ENCODE data around the gene TDRD7.

Gene TDRD7, protein sequence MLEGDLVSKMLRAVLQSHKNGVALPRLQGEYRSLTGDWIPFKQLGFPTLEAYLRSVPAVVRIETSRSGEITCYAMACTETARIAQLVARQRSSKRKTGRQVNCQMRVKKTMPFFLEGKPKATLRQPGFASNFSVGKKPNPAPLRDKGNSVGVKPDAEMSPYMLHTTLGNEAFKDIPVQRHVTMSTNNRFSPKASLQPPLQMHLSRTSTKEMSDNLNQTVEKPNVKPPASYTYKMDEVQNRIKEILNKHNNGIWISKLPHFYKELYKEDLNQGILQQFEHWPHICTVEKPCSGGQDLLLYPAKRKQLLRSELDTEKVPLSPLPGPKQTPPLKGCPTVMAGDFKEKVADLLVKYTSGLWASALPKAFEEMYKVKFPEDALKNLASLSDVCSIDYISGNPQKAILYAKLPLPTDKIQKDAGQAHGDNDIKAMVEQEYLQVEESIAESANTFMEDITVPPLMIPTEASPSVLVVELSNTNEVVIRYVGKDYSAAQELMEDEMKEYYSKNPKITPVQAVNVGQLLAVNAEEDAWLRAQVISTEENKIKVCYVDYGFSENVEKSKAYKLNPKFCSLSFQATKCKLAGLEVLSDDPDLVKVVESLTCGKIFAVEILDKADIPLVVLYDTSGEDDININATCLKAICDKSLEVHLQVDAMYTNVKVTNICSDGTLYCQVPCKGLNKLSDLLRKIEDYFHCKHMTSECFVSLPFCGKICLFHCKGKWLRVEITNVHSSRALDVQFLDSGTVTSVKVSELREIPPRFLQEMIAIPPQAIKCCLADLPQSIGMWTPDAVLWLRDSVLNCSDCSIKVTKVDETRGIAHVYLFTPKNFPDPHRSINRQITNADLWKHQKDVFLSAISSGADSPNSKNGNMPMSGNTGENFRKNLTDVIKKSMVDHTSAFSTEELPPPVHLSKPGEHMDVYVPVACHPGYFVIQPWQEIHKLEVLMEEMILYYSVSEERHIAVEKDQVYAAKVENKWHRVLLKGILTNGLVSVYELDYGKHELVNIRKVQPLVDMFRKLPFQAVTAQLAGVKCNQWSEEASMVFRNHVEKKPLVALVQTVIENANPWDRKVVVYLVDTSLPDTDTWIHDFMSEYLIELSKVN

DNA sequence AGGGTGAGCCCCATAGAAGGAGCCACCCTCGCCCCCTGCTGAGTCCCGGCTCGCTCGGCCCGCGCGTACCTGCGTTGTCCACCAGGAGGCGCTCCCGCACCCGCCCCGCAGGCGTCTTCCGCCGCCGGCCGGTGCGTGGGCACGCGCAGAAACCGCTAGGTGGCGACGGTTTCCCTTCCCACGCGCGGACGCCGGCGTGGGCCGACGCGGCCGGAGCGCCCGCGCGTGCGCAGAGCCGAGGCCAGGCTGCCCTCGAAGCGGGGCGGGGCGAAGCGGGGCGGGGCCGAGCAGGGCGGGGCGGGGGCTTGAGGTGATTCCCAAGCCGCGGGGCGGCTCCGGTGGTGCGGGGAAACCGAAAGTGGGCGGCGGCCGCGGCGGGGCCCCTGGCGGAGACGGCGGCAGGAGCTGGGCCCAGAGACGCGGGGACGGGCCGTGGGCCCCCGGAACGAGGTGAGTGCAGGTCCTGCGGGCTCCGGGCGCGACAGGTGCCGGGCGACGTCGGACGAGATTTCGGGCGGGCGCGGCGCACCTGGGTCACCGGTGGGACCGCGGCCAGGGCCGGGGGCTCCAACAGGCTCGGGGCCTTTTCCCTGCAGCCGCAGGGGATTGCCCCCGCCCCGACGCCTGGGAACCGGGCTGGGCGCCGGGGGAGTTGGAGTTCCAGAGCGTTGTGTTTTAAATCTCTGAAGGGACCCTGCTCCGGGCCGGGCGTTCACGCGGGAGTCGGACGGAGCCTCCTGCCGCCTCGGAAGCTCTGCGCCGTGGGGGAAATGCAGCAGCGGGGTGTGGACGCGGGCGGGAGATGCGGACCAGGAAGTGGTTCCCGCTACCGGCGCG lies at the start of gene TDRD7:
TDRD7 (plus strand) TSS at position 308 of the 837 bp plus-strand sequence. CDS start 16,370 bp downstream, outside the sequence.
- H3K4me3 ChIP-seq (replicated peaks; ENCODE audit: low read depth, low read length) = peak within 1 kb of the TSS; percentile 84
- no peaks in the 10 kb centered on the region for H3K27me3 ChIP-seq (replicated peaks; ENCODE audit: control insufficient read depth, insufficient read depth, low read length)
- no peaks in the 10 kb centered on the region for H3K36me3 ChIP-seq (ENCODE audit: control insufficient read depth, insufficient read depth, low read length)
- DNase-seq (ENCODE audit: extremely low read depth, insufficient read length) = peak; percentile 89
- TF ChIP-seq, protein P1, sequence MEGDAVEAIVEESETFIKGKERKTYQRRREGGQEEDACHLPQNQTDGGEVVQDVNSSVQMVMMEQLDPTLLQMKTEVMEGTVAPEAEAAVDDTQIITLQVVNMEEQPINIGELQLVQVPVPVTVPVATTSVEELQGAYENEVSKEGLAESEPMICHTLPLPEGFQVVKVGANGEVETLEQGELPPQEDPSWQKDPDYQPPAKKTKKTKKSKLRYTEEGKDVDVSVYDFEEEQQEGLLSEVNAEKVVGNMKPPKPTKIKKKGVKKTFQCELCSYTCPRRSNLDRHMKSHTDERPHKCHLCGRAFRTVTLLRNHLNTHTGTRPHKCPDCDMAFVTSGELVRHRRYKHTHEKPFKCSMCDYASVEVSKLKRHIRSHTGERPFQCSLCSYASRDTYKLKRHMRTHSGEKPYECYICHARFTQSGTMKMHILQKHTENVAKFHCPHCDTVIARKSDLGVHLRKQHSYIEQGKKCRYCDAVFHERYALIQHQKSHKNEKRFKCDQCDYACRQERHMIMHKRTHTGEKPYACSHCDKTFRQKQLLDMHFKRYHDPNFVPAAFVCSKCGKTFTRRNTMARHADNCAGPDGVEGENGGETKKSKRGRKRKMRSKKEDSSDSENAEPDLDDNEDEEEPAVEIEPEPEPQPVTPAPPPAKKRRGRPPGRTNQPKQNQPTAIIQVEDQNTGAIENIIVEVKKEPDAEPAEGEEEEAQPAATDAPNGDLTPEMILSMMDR (IDR thresholded peaks at IDR 0.05; ENCODE audit: insufficient read depth, low read length, poor library complexity, severe bottlenecking) = peak; percentile 90

DNA sequence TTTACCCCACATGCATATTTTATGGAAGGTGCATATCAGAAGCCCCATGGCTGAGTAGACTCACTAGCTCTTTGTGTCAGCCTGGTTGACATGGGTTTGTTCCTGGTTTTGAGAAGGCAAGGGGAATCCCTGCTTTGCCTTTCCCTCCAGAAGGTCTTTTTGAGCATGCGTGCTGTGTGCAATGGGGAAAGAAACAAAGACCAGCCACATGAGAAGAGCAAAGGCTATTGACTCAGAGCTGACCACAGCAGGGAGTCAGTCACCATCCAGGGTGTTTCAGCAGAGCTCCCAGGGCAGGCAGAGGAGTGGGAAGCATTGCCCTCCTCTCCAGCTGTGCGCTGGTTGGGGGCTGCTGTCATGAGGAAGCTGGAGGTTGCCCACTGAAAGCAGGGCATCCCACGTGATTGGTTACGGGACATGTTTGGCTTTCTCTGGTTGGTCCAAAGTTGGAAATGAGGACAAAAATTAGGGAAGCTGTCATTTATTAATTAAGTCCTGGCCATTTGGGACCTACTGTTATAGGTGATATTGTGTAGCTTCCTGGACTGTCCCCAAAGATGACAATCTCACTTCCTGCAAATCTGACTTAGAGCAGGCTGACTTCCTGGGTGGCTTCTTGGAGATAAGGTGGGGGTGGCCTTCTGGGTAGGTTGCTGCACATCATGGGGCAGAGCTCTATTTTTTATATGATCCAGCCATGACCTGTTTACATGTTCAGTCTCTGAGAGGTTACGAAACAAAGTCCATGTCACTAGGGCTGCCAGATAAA lies 48.9 kb upstream of the TDRD7 start:
- Histone ChIP-seq H3K36me3 (ENCODE audit: control insufficient read depth, insufficient read depth, low read length) (no peaks in the 10 kb centered on the region), H3K27me3 (replicated peaks; ENCODE audit: control insufficient read depth, insufficient read depth, low read length) (no peaks in the 10 kb centered on the region), H3K4me3 (replicated peaks; ENCODE audit: low read depth, low read length) (no peak overlapping the region)
- no peak for DNase-seq (ENCODE audit: extremely low read depth, insufficient read length)
- TF ChIP-seq, protein P1 (IDR thresholded peaks at IDR 0.05; ENCODE audit: insufficient read depth, low read length, poor library complexity, severe bottlenecking) = no peak

DNA sequence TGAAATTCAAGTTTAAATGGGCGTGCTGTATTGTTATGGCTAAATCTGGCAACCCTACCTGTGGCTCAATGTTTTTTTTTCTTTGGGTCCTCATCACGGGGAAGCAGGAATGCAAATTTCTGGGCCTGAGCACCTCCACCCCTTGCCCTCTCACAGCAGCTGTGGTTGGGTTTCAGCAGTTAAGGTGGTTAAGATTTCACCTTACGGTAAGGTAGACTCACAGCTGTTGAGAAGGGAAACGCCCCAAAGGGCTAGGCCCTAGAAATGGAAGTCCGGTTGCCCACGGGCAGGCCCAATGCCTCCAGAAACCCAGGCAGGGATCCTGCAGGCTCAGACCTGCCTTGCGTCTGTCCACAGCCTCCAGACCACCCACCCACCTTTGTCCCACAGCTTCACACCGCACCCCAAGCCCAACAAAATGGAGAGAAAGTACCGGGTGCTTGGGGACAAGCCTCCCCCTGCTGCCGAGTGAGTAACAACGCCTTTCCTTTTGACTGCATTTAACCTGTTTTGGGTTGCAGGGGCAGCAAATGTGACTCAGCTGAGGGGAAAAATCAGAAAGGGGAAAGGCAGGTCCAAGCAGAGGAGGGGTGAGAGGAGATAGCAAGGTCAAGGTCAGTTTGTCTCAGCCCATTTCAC lies 48.1 kb upstream of the TDRD7 start:
- TF ChIP-seq, protein P1 (IDR thresholded peaks at IDR 0.05; ENCODE audit: insufficient read depth, low read length, poor library complexity, severe bottlenecking) = peak; percentile 32
- Histone ChIP-seq H3K4me3 (replicated peaks; ENCODE audit: low read depth, low read length) (no peak overlapping the region), H3K36me3 (ENCODE audit: control insufficient read depth, insufficient read depth, low read length) (no peaks in the 10 kb centered on the region), H3K27me3 (replicated peaks; ENCODE audit: control insufficient read depth, insufficient read depth, low read length) (no peaks in the 10 kb centered on the region)
- peak; percentile 63 for DNase-seq (ENCODE audit: extremely low read depth, insufficient read length)

DNA sequence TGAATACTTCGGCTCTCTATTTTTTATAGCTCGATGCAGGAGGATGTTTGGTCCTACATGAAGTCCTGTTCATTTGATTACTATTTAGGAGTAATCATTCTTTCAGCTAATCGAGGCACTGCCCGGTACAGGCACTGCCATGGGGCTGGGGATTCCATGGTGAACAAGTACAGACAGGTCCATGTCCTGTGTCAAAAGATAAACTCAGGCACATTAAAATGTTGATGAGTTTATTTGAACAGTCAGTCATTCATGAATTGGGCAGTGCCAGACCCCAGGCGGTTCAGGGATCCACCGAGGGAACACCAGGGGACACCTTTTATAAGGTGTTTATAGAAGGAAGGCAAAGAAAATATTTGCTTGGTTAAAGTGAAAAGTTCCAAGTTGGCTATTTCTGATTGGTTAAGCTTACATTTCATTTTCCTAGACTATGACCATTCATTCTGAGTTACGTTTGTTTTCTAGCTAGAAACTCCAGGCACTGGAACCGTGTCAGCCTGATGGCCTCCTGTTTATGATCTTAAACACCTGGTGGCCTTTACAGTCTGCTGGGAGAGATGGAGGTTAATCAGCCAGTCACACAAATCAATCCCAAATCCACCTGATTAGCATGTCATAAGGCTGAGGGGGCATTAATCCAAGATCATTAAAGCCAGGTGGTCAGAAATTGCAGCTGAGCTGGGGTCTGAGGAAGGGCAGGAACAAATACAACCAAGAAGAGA lies 47.0 kb upstream of the TDRD7 start:
- no peak for DNase-seq (ENCODE audit: extremely low read depth, insufficient read length)
- Histone ChIP-seq H3K27me3 (replicated peaks; ENCODE audit: control insufficient read depth, insufficient read depth, low read length) (no peaks in the 10 kb centered on the region), H3K36me3 (ENCODE audit: control insufficient read depth, insufficient read depth, low read length) (no peaks in the 10 kb centered on the region), H3K4me3 (replicated peaks; ENCODE audit: low read depth, low read length) (no peak overlapping the region)
- TF ChIP-seq, protein P1 (IDR thresholded peaks at IDR 0.05; ENCODE audit: insufficient read depth, low read length, poor library complexity, severe bottlenecking) = no peak
